Ovary (tissue), 3 donors: ENCODE results near the gene CAPN5.

Experiments used
- EP300 ChIP-seq: sonication (generic); formaldehyde crosslinking; IDR thresholded peaks from one replicate; pipeline ENCODE4 v1.6.1; 2017; ENCODE audit warnings: antibody characterized with exemption
- POLR2A ChIP-seq: fragments of 450-650 bp; IDR thresholded peaks from one replicate; pipeline ENCODE4 v1.6.1; 2017; ENCODE audit warnings: antibody characterized with exemption, mild to moderate bottlenecking, moderate library complexity
- TF ChIP-seq, protein P1 (sequence below), 3 donors: fragments of 450-650 bp in 2 of 3; fragments of 200-600 bp in 1 of 3; IDR thresholded peaks; one replicate each; pipeline versions ENCODE4 v1.5.1 to v1.8.0; 2016 to 2022; ENCODE audit warnings: antibody characterized with exemption in 3 of 3, mild to moderate bottlenecking in 1 of 3
- donor health status: DM: no; HTN: no; CAD: no.

DNA sequence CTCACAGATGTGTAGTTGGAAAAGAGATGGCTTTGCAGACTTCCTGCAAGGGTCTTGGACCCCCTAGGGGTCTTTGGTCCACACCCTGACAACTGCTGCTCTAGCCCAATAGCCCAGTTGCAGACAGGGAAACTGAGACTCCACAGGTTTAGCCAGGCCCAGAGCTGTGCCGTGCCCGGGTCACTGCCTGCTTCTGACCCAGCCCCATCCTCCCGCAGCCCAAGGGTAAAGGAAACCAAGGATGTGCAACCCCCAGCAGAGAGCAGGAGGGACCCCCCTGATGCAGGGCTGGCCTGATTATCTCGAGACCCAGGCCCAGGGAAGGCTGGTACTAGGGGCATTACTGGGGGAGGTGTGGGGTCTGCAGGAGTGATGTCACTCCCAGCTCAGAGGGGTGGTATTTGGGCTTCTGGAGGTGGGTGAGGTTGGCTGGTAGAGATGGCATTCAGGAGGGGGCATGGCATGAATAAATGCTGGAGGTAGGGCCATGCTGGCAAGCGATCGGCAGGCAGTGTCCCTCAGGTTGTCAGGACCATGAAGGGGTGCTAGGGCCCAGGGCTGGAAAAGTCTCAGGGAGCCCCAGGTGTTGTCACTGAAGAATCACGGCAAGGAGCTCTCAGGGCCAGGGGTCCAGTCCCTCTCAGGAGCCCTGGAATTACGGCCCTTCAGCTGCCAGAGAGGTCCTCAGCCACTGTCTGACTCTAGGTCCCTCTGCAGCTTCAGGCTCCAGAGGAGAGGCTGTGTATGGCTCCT is 82.4 kb downstream of the CAPN5 start:
- TF ChIP-seq, protein P1, sequence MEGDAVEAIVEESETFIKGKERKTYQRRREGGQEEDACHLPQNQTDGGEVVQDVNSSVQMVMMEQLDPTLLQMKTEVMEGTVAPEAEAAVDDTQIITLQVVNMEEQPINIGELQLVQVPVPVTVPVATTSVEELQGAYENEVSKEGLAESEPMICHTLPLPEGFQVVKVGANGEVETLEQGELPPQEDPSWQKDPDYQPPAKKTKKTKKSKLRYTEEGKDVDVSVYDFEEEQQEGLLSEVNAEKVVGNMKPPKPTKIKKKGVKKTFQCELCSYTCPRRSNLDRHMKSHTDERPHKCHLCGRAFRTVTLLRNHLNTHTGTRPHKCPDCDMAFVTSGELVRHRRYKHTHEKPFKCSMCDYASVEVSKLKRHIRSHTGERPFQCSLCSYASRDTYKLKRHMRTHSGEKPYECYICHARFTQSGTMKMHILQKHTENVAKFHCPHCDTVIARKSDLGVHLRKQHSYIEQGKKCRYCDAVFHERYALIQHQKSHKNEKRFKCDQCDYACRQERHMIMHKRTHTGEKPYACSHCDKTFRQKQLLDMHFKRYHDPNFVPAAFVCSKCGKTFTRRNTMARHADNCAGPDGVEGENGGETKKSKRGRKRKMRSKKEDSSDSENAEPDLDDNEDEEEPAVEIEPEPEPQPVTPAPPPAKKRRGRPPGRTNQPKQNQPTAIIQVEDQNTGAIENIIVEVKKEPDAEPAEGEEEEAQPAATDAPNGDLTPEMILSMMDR (IDR thresholded peaks at IDR 0.05) = no peak
- TF ChIP-seq POLR2A (no peak), EP300 (no peak)
